Fibroblast of peridontal ligament (primary cell): ENCODE data around the gene FAM124A.

Experiments used
- DNase-seq: peaks from one replicate; pipeline ENCODE4 v3.0.0-alpha.2; 2010; ENCODE audit errors: extremely low read depth

The FAM124A gene

GRCh38 chr13:51241720-51242119 is 19.5 kb downstream of the FAM124A start:
- DNase-seq: no peak

DNA sequence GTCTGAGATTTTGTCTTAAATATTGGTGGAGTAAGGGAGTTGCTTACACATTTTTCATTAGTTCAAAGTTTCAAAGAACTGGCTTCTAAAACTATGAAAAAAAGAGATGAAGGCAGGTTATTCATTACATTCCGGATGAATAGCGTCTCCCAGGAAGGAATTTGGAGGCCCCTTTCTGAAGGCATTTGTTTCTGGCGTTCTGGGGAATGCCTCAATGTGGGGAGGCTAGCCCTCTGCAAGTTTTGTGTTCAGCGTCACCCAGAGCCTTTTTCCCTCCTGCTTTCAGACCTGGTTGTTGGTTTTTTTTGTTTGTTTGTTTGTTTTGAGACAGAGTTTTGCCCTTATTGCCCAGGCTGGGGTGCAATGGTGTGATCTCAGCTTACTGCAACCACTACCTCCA is 21.0 kb downstream of the FAM124A start:
- DNase-seq: no peak

DNA sequence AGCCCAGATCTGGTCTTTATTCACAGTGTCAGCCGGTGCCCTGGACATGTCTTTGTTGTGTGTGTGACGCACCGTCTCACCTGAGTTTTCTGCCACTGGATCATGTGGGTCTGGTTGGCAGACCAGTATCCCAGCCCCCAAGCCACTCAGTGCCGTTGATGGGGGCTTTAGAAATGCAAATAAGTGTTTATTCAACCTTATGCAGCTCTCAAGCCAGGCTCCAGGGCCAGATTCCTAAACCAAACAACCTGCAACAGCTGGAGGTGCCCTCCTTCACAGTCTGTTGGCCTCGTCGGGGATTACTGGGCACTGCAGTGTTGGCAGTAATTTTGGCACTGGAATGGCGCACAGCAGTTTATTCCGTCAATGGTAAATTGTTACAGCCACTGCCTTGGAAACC is 21.6 kb downstream of the FAM124A start:
- no peak for DNase-seq

GRCh38 chr13:51244637-51245405 is 22.6 kb downstream of the FAM124A start:
- DNase-seq: no peak

DNA sequence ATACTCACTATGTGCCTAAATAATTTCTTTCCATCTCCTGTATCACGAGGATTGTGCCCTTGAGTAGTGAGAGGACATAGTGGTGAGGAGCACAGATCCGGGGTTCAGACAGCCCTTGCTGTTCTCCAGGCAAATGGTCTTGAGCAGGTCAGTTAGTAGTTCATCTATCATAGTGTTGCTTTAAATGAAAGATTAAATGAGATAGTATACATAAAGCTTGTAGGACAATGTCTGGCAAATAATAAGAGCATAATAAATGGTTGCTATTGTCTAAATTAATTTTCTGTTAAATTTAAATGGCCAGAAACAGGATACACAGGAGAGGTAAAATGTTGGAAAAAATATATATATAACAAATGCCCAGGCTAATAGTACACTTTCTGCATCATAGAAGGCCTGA is 23.4 kb downstream of the FAM124A start:
- DNase-seq: no peak

GRCh38 chr13:51246025-51246417 is 23.8 kb downstream of the FAM124A start:
- no peak for DNase-seq

GRCh38 chr13:51246418-51247277 is 24.4 kb downstream of the FAM124A start:
- no peak for DNase-seq

DNA sequence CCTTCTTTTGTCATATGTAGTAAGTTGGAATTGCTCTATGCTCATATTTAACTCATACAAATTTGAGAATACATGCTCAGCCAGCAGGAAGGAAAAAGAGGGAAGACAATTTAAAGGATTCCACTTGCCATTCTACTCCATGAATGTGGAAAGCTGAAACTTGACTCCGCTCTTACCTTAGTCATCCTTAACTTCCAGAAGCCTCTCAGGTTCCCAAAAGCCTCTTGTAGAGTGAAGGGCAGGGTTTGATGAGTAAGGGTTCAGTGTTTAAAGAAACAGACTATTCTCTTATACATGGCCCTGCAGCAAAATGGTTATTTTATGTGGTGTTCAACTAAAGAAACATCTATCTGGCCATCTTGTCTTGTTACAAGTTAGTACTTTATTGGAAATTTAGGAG is 27.1 kb downstream of the FAM124A start:
- no peak for DNase-seq

GRCh38 chr13:51249770-51250741 is 27.9 kb downstream of the FAM124A start:
- DNase-seq: no peak

- no peak for DNase-seq
These were observed 29.3 kb downstream of the FAM124A start for GRCh38 chr13:51251480-51251879.

DNA sequence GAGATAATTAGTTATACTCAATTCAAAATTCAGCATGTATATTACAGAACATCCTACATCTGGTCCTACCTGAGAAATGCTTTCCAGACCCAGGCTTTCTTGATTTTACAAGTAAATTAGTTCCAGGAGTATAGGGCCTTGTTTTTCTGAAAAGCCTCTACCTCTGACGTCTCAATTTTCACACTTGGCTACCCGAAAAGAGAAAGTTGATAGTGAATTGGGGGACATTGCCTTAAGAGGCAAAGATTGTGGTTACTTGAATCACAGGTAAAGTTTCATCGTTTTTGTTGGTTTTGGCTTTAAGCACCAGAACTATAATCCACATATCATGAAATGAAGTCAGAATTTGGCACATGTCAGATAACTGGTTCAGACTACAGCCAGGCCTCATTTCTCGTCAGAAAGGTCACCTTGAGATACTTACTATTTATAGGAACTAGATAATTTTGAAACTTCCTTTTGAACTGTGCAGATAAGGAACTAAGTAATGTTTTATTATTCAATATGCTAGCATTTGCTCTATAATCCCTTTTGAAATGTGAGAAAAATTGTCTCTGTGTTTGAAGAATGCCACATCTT is 30.8 kb downstream of the FAM124A start:
- DNase-seq: no peak

DNA sequence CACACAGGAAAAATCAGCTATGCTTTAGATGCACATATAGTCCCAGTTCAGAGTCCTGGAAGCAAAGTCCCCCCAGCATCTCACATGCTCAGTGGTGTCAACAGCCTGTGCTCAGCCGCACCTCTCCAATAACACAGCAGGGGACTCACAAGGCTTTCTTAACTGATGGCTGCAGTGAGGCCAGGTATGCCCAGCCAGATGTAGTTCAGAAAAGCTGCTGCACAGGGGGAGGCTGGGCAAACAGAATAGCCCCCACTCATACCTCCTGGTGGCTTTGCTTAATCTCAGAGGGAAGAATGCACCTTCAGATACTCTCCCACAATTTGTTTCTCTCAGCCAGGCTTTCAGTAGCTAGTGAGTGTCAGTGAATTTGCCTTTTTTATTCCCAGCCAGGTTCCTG is 33.4 kb downstream of the FAM124A start:
- no peak for DNase-seq

GRCh38 chr13:51257187-51257586 is 35.0 kb downstream of the FAM124A start:
- DNase-seq: no peak

DNA sequence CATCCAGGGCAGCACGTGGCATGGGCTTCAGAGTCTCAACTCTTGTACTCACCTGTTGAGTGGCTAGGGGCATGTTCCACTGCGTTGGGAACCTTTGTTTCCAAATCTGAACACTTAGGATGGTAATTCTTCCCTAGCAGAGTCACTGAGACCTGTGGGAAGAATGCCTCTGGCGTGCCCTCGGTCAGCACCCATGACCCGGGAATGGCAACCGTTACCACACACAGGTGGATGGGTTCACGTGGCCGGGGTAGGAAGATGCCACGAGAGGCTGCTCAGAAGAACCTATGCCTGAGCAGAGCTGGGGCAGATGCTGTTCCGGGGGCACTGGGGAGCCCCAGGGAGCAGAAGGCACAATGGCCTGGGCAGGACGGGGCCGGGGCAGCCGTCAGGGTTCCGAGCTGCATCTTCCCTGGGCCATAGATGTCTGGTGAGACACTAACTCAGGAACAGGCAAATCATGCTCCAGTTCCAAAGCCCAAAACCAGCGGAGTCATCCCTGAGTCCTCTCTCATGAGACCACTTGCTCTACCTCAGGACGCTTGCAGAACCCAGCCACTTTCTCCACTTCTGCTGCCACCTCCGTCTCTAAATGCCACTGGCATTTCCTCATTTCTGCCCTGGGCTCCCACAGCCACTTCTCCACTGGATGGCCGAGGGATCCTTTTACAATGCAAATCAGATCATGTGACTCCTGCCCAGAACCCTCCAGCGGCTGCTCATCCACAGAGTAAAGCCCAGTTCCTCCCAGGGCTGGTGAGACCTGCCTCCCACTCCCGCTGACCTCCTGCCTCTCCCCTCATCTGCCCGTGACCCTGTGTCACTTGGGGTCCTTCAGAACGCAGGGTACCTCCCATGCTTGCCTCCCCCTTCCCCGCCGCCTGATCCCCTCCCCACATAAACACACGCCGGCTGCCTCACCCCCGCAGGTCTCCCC is 36.7 kb downstream of the FAM124A start:
- no peak for DNase-seq

DNA sequence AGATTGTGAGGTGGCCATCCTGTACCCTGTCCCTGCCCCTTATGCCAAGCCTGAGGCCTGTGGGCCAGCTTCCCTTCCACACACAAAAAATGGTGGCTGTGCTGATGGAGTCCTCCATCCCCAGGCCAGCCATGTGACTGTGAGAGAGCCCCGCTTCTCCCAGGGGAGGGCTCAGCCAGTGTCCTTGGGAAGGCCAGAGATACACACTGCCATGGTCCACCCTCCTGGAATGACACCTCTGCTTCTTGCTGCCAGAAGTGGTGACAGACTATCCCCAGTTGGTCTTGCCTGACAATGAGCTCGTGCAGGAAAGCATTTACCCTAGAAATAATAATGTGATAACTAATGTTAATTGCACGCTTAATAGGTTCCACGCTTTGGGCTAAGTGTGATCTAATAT is 38.0 kb downstream of the FAM124A start:
- no peak for DNase-seq

- DNase-seq: no peak
These were observed 39.5 kb downstream of the FAM124A start for GRCh38 chr13:51261610-51262249.

DNA sequence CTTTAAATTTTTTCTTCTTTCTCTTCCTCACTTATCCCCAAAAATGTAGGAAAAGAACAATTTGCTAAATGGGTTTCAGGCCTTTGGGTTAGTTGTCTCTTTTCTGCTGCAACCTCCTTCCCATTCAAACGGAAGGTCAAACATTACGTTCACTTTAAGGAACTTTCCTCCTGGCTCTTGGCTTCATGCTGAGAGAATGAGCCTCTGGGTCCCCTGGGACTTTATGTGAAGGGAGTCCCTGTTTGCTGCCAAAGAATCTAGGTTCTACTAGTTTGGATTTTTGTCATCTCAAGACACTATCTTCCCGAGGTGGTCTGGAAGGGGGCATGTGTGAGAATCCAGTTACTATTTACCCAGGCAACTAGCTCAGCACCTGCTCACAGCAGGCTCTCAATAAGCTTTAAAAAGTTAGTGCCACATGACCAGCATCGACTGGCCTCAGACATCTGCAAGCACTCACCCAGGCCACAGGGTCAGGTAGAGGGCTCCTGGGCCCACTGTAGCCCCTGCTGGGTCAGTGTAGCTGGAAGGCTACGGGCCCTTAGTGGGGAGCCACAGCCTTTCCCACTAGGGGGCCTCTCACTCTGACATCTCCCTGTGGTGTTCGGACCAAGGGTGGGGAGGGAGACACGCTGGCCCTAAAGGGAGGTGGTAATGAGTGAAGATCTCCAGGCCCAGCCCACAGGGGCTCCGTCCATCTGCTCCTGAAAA is 40.5 kb downstream of the FAM124A start:
- DNase-seq: no peak

- DNase-seq: no peak
These were observed 44.4 kb downstream of the FAM124A start for GRCh38 chr13:51266642-51267041.

DNA sequence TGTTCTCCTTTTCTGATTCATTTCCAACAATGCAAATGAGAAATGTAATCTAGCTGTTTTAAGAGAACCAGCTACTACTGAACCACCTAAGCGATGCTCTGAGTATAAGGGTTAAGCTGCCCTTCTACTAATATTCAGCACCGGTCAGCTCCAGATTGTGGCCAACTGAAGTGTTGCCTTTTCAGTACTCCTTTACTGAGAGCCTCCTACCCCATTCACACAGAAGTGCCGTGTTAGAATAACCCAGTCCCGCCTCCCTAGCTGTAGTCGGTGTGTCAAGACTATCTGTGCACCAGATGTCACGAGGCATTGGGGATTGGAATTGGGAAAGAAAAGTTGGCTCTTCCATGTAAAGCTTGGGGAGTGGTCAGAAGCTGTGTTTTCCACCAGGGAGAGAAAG is 45.4 kb downstream of the FAM124A start:
- DNase-seq: no peak
